RKO (cell line): ENCODE results near the gene SERPINB6.
"Not testable (repeated sequence)": the region's sequence is repeated elsewhere in the genome, so short reads cannot be mapped to it uniquely, and the experiment has no call there.

ENCODE experiments used
- DNase-seq: peaks from one replicate; pipeline ENCODE4 v3.0.0-alpha.2; 2016; ENCODE audit warnings: low spot score

The SERPINB6 gene

GRCh38 chr6:2971420-2972218 lies at the start of gene SERPINB6:
Gene SERPINB6, minus strand, starts transcription at chr6:2971567. Its CDS starts 12,235 bp downstream, at chr6:2959332.
- DNase-seq = peak; percentile 63

- no peak for DNase-seq
Observed at GRCh38 chr6:3019749-3020320, 48.5 kb upstream of the SERPINB6 start.

DNA sequence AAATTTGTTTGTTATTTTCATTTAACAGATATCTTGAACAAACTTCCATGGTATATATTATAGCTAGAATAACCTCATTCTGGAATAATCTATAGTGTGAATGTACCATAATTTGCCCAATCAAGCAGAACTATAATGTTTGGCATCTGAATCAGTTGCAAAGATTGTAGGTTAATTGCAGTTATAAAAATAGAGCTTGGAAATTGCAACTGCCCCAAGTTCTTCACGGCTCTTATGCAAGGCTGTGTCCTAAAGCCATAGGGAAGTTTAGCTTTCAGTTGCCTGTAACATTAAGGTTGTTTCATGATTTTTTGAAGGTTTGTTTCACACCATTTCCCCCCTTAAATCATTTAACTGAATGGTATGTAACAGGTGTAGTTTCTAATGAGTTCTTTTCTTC lies 47.7 kb upstream of the SERPINB6 start:
- DNase-seq = no peak

DNA sequence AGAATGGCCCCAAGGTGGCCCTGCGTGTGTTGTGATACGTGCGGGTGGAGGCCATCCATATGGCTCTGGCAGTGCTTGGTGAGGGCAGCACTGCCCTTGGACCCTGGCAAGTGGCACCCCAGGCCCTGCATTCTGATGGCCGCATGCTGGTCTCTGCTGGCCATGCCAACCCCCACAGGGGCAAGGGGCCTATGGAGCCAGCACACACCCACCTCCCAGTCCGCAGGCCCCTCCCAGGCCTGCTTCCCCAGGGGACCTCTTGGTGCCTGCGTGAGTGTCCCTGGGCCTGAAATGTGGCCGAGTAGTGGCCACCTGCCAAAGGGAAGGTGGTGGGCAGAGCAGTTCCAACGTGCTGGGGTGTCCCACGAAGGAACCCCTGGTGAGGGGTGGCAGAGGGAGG lies 45.9 kb upstream of the SERPINB6 start:
- DNase-seq = no peak

DNA sequence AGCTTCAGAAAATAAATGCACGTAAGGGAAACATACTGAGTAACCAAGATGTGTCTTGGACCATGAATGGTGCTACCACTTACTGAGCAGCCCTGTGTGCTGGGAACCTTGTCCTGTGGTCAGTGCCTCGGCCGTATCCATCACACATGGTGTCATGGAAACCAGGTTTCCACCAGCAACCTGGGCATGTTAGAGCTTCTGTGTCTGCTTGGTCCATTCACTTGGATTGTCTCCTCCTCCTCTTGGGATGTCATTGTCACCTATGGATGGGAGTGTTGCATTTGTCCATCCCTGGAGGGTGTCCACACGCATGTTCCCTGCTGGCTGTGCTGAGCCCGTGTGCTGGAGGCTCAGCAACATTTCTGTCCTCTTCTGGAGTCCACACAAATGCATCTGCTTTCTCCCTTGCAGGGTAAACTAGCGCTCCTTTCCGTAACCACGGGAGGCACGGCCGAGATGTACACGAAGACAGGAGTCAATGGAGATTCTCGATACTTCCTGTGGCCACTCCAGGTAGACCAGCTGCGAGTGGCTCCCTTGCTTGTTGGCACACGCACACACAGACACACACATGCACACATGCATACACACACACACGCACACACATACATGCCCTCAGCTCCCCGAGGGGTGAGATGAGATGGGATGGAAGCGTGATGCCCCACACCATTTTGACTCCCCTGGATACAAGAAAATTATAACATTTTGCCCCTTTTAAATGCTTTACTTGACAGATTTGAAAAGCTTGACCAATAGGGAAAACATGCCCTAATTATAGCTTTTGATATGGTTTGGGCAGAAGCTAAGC lies 45.3 kb upstream of the SERPINB6 start:
- no peak for DNase-seq

GRCh38 chr6:3015144-3015543 lies 43.8 kb upstream of the SERPINB6 start:
- DNase-seq = no peak

GRCh38 chr6:3014675-3015066 lies 43.3 kb upstream of the SERPINB6 start:
- DNase-seq = no peak

- DNase-seq = no peak
Observed at GRCh38 chr6:3013901-3014674, 42.7 kb upstream of the SERPINB6 start.

GRCh38 chr6:3013486-3013885 lies 42.1 kb upstream of the SERPINB6 start:
- DNase-seq = peak; percentile 49

DNA sequence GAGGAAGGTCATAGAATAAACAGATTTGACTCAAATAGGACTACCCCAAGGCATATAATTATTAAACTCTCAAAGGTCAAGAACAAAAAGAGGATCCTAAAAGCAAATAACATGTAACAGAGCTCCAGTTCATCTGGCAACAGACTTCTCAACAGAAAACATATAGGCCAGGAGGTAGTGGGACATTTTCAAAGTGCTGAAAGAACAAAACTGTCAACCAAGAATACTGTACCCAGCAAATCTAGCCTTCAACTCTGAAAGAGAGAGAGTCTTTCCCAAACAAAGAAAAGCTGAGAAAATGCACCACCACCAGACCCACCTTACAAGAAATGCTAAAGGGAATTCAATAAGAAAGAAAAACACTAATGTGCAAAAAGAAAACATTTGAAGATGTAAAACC lies 40.2 kb upstream of the SERPINB6 start:
- DNase-seq = no peak

DNA sequence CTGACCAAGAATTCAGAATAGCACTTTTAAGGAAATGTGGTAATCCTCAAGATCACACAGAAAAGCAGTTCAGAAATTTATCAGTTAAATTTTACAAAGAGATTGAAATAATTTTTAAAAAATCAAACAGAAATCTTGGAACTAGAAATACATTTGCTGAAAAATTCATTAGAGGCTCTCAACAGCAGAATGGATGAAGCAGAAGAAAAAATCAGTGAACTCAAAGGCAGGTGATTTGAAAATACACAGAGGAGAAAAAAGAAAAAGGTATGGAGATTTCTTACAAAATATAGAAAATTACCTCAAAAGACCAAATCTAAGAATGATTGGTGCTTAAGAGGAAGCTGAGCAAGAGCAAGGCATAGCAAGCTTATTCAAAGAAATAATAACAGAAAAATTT lies 39.8 kb upstream of the SERPINB6 start:
- DNase-seq = no peak

GRCh38 chr6:3009930-3010329 lies 38.6 kb upstream of the SERPINB6 start:
- DNase-seq = no peak

- not testable (repeated sequence) for DNase-seq
Observed at GRCh38 chr6:3008712-3009265, 37.4 kb upstream of the SERPINB6 start.

GRCh38 chr6:3007571-3007970 lies 36.2 kb upstream of the SERPINB6 start:
- DNase-seq = no peak

- DNase-seq = no peak
Observed at GRCh38 chr6:3006476-3006875, 35.1 kb upstream of the SERPINB6 start.

GRCh38 chr6:3005874-3006273 lies 34.5 kb upstream of the SERPINB6 start:
- no peak for DNase-seq

- no peak for DNase-seq
Observed at GRCh38 chr6:3005077-3005476, 33.7 kb upstream of the SERPINB6 start.

- not testable (repeated sequence) for DNase-seq
Observed at GRCh38 chr6:3003226-3003625, 31.9 kb upstream of the SERPINB6 start.

- DNase-seq = peak; percentile 95
Observed at GRCh38 chr6:3001773-3002293, 30.5 kb upstream of the SERPINB6 start.

DNA sequence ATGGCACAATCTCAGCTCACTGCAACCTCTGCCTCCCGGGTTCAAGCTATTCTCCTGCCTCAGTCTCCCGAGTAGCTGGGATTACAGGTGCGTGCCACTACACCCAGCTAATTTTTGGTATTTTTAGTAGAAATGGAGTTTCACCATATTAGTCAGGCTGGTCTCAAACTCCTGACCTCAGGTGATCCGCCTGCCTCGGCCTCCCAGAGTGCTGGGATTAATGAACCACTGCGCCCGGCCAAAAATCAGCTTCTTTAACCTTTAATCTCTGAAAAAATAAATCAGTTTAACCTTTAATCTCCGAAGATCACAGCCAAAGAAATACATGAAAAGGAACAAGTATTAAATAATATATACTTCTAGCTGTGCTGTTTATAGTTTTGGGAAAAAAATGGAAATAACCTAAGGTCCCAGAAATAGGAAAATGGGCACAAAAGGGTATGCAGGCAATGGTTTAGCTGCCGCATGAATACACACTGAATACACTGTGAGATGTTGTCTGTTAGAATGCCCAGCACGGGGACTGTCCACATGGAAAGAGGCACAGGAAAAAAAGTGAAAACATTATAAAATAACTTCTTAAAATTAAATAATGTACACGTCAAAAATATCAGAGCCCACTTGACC lies 29.9 kb upstream of the SERPINB6 start:
- no peak for DNase-seq
